Endometrium (tissue), 2 donors: ENCODE measurements around the gene PCNX2.

Source experiments
- FAIRE-seq: peaks from 2 replicates; lab custom pipeline; 2012; peaks lifted over from hg19 to GRCh38; lab: Jason Lieb, UNC
- donor health status: control.
- donor health status: control.

PCNX2 gene

GRCh38 chr1:233057836-233058235 is 237.7 kb downstream of the PCNX2 start:
- FAIRE-seq = no peak

- no peak for FAIRE-seq
Observed at GRCh38 chr1:233055879-233056641, 239.5 kb downstream of the PCNX2 start.

GRCh38 chr1:233045588-233045987 is 249.9 kb downstream of the PCNX2 start:
- no peak for FAIRE-seq

- FAIRE-seq = no peak
Observed at GRCh38 chr1:233042834-233043233, 252.7 kb downstream of the PCNX2 start.

GRCh38 chr1:233040494-233040893 is 255.0 kb downstream of the PCNX2 start:
- FAIRE-seq = no peak

- no peak for FAIRE-seq
Observed at GRCh38 chr1:233038581-233038980, 256.9 kb downstream of the PCNX2 start.

GRCh38 chr1:233037843-233038242 is 257.7 kb downstream of the PCNX2 start:
- FAIRE-seq = no peak

GRCh38 chr1:233034836-233035235 is 260.7 kb downstream of the PCNX2 start:
- no peak for FAIRE-seq

GRCh38 chr1:233033361-233033760 is 262.2 kb downstream of the PCNX2 start:
- peak; percentile 76 for FAIRE-seq

- FAIRE-seq = no peak
Observed at GRCh38 chr1:233032916-233033315, 262.6 kb downstream of the PCNX2 start.

- FAIRE-seq = no peak
Observed at GRCh38 chr1:233031521-233031920, 264.0 kb downstream of the PCNX2 start.

- no peak for FAIRE-seq
Observed at GRCh38 chr1:233027046-233027445, 268.5 kb downstream of the PCNX2 start.

GRCh38 chr1:233025567-233025966 is 270.0 kb downstream of the PCNX2 start:
- FAIRE-seq = peak; percentile 41

- FAIRE-seq = no peak
Observed at GRCh38 chr1:233025157-233025556, 270.4 kb downstream of the PCNX2 start.

- FAIRE-seq = no peak
Observed at GRCh38 chr1:233024199-233024598, 271.3 kb downstream of the PCNX2 start.

- no peak for FAIRE-seq
Observed at GRCh38 chr1:233022246-233022645, 273.3 kb downstream of the PCNX2 start.

- FAIRE-seq = no peak
Observed at GRCh38 chr1:233020426-233020825, 275.1 kb downstream of the PCNX2 start.

- FAIRE-seq = peak; percentile 65
Observed at GRCh38 chr1:233019778-233020325, 275.7 kb downstream of the PCNX2 start.

GRCh38 chr1:233019083-233019482 is 276.4 kb downstream of the PCNX2 start:
- no peak for FAIRE-seq

GRCh38 chr1:233016798-233017197 is 278.7 kb downstream of the PCNX2 start:
- FAIRE-seq = no peak

GRCh38 chr1:233015965-233016364 is 279.6 kb downstream of the PCNX2 start:
- no peak for FAIRE-seq

- FAIRE-seq = no peak
Observed at GRCh38 chr1:233012021-233012420, 283.5 kb downstream of the PCNX2 start.

GRCh38 chr1:233010146-233010545 is 285.4 kb downstream of the PCNX2 start:
- FAIRE-seq = no peak

- FAIRE-seq = no peak
Observed at GRCh38 chr1:233006541-233006973, 289.0 kb downstream of the PCNX2 start.
